Stimulated activated CD4-positive, alpha-beta T cell treated with anti-CD3 and anti-CD28 coated beads, Interleukin-1b, Interleukin-23, amount 100 ng/mL, for 48 hours (primary cell): Measurements from ENCODE around the gene IPMK.
"Not testable (repeated sequence)": the region's sequence is repeated elsewhere in the genome, so short reads cannot be mapped to it uniquely, and the experiment has no call there.

ENCODE experiments used
- DNase-seq: peaks from one replicate; pipeline ENCODE4 v3.0.0-alpha.2; 2020

The IPMK gene

DNA sequence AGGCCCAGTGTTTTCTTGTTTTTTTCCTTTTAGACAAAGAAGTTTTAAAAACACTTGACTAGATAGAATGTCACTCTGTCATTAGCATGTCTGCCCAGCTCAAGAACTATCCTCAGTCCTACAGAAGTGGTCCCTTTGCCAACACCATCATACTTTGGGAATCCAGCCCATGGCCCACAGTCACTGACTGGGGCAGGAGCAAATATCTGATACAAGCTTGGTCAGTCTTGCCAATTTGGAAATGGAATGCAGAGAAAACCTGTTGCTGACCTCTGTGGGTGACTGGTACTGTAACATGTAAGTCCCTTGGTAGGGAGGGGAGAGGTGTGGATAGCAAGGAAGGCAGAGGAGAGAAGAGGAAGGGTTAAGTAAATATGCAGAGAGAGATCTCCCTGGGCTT lies 47.8 kb downstream of the IPMK start:
- DNase-seq, result no peak

DNA sequence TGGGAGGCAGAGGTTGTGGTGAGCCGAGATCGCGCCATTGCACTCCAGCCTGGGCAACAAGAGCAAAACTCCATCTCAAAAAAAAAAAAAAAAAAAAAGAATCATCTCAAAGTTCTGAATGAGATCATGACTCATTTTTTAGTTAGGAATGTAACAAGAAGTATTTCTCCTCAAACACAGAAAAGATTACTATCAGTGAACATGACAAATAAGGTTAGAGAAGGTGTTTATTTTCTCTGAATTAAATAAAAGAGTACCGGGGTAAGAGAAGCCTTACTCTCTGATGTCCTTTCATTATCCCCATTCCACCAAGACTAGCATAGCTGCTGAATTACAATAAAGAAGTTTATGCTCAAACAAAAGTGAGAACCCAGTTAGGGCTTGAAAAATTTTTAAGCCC lies 50.1 kb downstream of the IPMK start:
- DNase-seq, result no peak

DNA sequence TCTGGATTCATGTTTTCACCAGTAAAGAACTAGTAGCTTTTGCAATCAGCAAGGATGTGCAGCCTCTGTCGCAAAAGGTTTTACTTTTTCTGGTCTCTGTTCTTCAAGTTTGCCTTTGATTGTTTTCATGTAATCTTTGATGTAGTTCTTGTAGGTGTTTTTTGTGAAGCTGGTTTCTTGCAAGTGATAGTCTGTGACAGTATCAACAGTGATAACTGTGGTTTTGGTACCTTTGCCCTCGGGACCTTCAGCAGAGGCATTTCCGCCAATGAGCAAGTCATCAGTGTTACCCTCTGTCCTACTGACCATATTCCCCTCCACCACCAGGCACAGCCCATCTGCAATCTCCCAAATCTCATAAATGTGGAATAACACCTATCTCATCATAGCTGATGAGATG lies 55.1 kb downstream of the IPMK start:
- DNase-seq, result no peak

DNA sequence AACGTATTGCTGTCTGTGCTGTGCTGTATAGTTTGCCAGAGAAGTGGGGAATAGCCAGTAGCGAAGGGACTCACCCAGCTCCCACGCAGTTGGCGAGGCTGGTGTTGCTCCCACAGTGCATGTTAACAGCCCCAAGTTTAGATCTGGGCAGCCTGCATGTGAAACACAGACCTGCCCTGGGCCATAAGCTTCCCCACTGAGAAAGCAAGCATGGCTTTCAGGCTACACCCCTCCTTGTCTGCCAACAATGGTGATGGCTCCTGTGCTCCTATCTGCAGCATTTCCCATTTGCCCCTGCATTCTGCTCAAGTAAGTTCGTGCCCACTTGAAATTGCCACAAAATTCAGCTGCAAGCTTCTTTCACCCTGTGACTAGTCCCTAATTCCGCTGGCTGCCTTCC lies 57.5 kb downstream of the IPMK start:
- DNase-seq, result no peak

DNA sequence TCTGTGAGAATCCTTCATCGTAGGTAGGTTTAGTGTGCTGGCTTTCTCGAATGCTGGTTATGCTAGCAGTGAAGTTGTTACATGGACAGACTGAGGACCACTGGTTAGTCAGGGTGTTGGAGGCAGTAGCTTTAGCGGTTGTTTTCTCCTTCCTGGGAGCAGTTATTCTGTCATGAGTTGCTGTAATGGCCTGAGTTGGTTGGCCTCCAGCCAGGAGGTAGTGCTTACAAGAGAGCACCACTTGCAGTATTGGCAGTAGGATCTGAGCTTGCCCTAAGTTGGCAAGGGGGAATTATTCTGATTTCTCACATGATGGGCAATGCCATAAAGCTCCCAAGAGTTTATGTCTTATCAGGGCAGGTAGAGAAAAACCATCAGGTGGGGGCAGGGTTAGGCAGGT lies 58.0 kb downstream of the IPMK start:
- no peak for DNase-seq

DNA sequence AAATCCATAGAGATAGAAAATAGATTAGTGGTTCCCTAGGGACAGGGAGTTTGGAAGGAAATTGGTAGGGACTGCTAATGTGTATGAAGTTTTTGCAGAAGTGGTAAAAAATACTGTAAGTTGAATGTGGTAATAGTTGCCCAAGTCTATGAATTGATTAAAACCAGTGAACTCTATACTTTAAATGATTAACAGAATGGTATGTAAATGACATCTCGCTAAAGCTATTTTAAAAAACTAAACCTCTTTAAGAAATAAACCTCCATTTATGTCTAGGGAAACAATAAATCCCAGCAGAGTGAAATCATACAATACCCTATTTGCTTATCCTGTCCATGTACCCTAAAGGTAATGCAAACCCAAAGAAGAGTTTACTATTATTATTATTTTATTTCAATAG lies 61.4 kb downstream of the IPMK start:
- no peak for DNase-seq

DNA sequence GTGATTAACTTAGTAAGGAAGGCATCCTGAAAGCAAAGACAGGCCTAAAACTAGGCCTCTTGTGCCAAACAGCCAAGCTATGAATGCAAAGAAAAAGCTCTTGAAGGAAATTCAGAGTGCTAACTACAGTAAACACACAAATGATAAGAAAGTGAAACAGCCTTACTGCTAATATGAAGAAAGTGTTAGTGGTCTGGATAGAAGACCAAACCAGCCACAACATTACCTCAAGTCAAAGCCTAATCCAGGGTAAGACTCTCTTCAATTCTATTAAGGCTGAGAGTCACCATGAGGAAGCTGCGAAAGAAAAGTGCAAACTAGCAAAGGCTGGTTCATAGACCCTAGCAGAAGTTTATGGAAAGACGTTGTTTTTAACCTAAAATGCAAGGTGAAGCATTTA lies 66.0 kb downstream of the IPMK start:
- no peak for DNase-seq

DNA sequence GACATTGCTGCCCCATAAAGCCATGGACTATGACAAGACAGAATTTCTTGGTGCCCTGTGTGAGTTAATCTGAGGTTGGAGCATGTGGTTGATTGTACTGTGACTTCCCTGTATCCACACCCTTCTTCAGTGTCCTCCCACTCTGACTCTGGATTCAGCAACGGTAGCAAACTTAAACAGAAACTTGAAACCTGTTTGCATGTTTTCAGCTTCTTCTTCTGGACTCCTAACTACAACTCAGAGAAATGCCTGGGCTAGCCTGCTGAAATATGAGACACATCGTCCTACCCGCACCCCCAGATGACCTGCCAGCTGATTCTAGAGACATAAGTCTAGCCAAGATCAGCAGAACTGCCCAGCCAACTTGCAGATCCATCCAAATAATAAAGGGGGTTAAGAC lies 78.4 kb downstream of the IPMK start:
- DNase-seq, result no peak

DNA sequence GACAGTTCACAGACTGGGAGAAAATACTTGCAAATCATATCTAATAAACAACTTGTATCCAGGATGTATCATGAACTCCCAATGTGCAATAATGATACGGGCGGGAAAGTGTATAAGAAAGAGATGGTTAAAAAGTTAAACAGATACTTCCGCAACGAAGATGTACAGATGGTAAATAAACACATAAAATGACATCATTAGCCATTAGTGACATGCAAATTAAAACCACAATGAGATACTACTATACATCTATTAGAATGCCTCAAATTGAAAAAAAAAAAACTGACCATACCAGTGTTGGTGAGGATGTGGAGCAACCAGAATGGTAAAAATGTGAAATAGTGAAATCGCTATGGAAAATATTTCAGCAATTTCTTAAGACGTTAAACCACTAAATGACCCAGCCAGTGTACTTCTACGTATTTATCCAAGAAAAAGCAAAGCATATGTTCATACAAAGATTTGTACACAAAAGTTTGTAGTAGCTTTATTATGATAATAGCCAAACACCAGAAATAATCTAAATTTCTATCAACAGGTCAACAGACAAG lies 83.5 kb downstream of the IPMK start:
- DNase-seq, result no peak

DNA sequence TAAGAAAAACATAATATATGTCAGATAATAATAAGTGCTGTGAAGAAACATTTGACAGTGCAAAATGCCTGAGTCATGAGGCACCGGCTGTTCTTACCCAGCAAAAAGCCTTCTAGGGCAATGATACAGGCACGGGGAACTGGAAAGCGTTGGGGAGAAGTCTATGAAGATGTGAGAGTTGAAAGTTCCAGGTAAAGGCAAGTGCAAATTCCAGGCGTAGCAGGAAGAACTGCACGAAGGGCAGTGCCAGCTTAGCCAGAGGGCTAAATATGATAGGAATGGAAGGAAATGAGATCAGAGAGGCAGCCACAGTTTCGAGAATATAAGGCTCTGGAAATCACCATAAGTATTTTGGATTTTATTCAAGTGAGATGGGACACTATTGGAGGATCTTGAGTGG lies 87.0 kb downstream of the IPMK start:
- no peak for DNase-seq

DNA sequence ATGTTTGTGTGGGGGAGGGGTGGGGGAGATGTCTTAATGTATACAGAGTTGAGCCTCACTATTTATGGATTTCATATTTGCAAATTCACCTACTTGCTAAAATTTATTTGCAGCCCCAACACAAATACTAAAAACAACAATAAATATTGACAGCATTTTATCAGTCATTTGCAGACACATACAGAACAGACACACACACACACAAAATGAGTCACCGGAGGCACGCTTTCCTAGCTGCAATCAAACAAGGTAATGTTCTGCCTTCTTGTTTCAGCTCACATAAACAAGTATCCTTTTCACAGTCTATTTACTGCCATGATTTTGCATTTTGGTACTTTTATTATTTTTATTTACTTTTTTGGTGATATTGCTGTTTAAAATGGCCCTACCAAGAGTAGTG lies 88.5 kb downstream of the IPMK start:
- no peak for DNase-seq

DNA sequence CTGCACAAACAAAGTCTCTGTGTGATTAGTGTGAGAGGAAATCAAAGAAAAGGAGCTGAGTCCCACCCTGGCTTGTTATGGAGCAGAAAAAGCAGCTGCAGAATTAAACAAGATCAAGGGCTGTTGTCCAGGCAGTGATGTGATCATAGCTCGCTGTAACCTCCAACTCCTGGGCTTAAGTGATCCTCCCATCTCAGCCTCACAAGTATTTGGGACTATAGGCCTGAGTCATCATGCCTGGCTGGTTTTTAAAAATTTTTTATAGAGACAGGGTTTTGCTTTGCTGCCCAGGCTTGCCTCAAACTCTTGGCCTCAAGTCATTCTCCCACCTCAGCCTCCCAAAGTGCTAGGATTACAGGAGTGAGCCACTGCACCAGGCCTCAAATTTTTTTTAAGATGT lies 88.9 kb downstream of the IPMK start:
- no peak for DNase-seq

DNA sequence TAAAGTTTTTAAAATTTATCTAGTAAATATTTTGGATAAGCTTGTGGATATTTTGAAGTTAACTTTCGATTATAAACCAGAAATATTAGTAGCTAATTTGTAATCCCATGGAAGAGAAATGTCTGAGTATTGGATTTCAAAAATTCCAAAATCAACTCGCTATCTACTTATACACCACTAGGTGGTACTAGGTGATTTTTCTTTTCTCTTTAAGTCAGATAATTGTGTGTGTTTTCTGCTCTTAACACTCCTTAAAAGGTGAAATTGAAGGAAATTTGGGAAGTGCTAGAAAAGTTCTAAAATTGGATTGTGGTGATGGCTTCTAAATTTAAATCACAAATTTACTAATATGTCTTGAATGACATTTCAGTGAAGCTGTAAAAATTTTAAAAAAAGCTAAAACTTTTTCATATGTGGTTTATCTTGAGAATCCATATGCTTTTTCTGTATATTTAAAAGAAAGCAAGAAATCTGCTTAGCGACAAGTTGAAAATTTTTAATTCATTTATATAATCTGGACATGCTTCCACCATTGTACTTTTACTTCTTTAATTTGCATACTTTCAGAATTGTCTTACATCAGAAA lies 90.2 kb downstream of the IPMK start:
- DNase-seq, result no peak

DNA sequence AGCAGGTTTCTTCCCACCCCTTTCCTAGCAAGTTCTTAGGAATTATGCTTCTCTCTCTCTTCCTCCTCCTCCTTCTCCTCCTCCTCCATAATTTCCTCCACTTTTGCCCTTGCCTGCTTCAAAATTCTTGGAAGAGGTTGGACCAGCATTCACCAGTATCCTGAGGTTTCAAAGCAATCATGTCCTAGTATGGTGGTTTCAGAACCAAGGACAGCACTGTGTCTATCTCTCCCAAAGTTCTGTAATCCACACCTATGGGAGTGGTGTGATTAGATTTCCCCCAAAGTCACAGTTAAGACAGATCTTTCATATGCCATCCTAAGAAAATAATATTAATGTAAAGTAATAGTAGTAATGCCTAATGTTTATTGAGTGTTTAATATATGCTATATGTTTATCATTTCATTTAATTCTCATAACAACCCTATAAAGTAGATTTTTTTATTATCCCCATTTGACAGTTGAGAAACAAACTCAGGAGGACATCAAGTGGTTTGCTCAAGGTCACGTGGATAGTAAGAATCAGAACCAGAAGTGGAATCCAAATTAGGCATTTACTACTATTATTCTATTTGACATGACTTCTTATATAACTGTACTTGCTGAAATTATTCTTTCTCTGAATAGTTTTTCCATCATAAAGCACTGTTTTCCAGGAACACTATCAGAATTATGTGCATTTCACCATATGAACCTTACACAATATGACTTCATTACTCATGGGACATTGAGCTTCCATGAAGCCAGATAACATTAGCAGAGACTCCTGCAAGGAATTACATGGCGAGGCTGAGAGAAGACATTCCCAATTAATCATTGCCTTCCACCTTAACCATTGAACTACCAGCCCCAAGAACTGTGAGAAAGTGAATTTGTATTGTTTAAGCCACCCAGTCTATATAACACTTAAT lies 91.4 kb downstream of the IPMK start:
- no peak for DNase-seq

DNA sequence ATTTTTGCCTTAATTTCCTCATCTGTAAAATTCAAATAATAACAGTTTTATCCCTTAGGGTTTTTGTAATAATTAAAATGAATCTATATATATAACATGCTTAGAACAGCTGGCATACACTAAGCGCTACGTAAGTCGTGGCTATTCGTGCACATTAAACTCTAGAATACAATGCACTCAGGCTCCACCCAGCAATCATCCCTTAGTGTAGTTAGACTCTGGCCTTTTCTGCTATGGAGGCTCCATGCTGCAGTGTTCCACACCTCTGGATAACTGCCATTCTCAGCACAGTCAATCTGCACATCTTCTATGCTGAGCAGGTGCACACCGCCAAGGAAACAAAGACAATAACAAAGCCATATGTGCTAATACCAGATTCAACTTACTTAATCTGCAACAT lies 92.9 kb downstream of the IPMK start:
- no peak for DNase-seq

DNA sequence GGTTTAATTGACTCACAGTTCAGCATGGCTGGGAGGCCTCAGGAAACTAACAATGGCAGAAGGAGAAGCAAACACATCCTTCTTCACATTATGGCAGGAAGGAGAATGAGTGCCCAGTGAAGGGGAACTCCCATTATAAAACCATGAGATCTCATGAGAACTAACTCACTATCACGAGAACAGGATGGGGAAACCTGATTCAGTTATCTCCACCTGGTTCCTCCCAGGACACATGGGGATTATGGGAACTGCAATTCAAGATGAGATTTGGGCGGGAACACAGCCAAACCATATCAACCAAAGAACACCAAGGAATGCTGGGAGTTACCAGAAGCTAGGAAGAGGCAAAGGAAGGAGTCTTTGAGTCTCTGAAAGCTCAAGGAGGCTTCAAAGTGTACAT lies 94.3 kb downstream of the IPMK start:
- no peak for DNase-seq

DNA sequence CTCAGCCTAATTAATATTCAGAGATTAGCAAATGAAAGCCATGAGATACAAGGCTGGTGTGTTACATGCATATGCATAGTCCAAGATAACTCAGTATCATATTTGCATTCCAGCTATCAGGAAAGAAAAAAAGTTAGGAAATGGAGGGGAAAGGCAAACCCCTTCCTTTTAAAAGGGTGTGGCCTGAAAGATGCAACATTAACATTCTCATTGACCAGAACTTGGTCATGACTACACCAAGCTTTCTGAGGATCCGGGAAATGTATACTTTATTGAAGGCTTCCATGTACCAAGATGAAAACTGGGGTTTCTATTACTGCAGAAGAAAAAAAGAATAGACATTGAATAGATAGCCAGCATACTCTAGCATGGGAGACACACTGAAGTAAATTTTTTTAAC lies 96.5 kb downstream of the IPMK start:
- no peak for DNase-seq

DNA sequence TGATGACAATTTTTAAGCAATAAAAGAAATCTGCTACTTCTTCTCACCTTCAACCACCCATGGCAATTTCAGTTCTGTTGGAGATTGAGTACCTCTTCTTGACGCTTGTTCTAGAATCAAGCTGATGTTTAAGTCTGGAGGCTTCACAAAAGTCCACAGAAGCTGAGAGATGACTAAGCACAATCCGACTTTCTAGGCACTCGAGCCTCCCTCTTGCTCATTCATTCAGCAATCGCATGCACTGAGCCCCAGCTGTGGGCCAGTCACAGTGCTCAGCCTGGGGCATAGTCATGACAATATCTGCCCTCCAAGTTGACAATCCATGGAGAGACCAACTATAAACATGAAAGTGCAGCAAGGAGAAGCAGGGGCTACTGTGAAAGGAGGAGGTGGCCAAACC lies 103.2 kb downstream of the IPMK start:
- no peak for DNase-seq

DNA sequence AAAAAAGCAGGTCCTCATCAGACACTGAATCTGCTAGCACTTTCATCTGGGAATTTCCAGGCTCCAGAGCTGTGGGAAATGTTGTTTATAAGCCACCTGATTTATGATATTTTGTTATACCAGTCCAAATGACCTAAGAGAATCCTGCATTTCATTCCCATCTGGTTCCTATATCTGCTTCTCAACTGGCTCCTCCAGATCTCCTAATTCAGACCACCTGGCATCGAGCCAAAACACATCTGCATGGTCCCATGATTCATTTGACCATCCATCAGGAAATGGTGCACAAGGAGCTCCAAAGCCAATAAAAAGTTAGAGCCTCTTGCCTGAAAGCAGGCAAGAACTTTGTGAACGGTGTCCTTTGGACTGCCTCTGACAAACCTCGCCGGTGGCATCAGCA lies 108.9 kb downstream of the IPMK start:
- no peak for DNase-seq

DNA sequence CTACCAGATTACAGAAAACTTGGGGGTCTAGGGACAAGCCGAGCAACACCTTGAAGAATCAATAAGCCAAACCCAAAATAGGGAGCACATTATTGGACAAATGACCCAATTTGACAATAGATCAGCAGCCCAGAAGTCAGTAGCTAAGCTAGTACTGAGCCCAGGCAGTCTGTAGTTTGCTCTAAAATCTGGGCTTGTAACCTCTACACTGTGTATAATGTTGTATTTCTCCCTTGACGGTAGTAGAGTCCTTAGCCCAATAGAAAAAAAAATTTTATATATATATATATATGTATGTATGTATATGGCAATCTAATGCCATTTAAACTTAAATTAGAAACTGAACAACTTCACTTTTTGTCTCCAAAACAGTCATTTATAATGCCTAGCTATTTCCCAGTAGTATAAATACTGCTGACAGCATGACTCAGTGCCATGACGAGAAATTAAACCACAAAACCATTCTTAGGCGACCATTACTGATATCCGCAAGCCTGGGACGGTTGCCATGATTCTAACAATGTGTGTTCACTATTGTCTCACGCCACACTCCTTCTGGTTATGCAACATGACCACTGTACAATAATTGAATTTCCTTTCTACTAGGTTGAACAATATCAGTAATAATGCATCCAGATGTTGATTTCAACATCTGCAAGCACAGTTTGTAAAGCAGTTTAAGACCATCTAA lies 110.5 kb downstream of the IPMK start:
- DNase-seq, result no peak

DNA sequence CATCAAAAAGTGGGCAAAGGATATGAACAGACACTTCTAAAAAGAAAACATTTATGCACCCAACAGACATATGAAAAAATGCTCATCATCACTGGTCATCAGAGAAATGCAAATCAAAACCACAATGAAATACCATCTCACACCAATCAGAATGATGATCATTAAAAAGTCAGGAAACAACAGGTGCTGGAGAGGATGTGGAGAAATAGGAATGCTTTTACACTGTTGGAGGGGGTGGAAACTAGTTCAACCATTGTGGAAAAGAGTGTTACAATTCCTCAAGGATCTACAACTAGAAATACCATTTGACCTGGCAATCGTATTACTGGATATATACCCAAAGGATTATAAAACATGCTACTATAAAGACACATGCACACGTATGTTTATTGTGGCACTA lies 111.8 kb downstream of the IPMK start:
- not testable (repeated sequence) for DNase-seq

DNA sequence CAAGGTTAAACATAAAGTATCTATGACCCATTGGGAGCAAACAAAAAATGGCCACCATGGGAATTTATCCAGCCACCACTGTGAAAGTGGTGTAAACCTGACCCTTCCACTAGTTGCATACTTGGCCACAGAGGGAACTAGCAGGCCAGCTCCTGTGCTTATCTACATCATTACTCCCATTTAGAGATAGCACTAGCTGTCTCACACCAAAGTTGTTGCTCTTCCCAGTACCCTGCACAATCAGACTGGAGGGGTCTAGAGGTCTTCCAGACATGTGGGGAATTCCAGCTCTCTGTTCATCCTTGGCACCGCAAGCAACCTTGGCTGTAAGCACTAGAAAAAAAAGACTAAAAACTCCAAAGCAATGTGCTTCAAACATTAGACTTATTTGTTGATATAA lies 113.9 kb downstream of the IPMK start:
- DNase-seq, result no peak

DNA sequence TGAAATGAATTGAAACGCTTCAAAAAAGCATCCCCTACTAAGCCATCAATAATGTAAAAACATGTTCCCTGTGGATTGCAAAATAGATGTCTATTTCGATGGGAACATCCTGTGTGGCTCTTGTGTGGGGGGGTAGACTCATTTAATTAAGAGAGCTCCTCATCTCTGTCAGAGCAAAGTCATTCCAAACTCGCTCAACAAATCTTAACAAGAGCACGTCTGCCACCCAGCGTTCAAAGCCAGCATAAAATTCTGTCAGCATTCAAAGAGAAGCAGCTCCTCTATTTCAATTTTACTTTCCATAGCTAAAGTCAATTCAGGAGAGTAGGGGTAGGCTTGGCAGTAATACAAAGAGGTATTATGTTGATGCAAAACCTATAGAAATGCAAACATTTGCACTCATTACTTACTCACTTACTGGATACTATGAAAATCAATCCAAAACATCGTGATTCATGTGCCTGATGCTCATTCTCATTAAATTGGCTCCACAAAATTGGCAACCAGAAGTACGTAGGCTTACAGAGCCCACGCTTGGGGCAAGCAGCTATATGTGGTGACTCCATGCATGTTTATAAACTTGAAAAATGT lies 114.9 kb downstream of the IPMK start:
- peak; percentile 31 for DNase-seq

DNA sequence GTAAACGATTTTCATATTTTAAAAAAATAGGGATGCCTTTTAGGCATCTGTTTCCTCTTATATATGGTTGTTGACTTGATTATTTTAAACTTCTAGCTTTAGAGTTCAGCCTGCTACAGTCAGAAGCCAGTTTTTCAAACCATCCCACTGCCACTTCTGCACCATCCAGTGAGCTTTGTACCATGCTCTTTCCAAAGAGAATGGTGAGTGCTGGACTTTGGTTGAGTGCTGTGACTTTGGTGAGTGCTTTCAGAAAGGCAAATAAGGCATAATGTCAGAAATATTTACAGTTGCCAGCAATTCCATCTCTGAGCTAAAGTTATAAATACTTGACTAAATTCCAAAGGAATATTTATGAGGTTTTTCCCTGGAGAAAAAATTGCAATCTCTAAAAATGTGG lies 117.4 kb downstream of the IPMK start:
- DNase-seq, result no peak
